Measurements from ENCODE around the gene WTIP.

- no peak for TF ChIP-seq CTCF (IDR thresholded peaks at IDR 0.05)
- TF ChIP-seq POLR2A (IDR thresholded peaks at IDR 0.05) = no peak
Observed at GRCh38 chr19:34508540-34508939, 27.0 kb downstream of the WTIP start.

All from adrenal gland (tissue), 5 donors.